NCI-H226 (cell line): Measurements from ENCODE around the gene MAGEH1.
"Not testable (repeated sequence)": the region's sequence is repeated elsewhere in the genome, so short reads cannot be mapped to it uniquely, and the experiment has no call there.

Experiments used
- DNase-seq: peaks from one replicate; pipeline ENCODE4 v3.0.0-alpha.2; 2015

MAGEH1 gene, protein sequence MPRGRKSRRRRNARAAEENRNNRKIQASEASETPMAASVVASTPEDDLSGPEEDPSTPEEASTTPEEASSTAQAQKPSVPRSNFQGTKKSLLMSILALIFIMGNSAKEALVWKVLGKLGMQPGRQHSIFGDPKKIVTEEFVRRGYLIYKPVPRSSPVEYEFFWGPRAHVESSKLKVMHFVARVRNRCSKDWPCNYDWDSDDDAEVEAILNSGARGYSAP

DNA sequence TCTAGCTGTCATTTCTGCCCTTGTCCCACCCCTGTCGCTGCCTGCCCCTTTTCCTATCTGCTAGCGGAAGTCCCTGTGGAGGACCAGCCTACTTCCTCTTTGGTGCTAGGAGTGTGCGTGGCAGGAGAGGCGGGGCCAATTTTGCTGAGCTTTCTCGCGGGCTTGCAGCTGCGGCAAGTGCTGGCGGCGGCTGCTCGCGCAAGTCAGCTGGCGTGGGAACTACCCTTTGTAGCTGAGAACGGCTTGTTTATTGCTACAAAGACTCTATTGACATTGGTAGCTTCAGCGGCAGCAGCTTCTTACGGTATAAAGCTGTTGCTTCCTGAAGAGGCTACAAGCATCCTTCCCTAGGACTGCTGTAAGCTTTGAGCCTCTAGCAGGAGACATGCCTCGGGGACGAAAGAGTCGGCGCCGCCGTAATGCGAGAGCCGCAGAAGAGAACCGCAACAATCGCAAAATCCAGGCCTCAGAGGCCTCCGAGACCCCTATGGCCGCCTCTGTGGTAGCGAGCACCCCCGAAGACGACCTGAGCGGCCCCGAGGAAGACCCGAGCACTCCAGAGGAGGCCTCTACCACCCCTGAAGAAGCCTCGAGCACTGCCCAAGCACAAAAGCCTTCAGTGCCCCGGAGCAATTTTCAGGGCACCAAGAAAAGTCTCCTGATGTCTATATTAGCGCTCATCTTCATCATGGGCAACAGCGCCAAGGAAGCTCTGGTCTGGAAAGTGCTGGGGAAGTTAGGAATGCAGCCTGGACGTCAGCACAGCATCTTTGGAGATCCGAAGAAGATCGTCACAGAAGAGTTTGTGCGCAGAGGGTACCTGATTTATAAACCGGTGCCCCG is at the start of gene MAGEH1:
TSS of gene MAGEH1 (plus strand) at position 138 of the 843 bp plus-strand sequence. CDS start at position 386, 248 bp downstream.
- DNase-seq, result no peak

DNA sequence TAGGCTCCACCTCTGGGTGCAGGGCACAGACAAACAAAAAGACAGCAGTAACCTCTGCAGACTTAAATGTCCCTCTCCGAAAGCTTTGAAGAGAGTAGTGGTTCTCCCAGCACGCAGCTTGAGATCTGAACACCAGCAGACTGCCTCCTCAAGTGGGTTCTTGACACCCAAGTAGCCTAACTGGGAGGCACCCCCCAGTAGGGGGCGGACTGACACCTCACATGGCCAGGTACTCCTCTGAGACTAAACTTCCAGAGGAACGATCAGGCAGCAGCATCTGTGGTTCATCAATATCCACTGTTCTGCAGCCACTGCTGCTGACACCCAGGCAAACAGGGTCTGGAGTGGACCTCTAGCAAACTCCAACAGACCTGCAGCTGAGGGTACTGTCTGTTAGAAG is 24.8 kb upstream of the MAGEH1 start:
- not testable (repeated sequence) for DNase-seq

GRCh38 chrX:55443468-55443867 is 8.5 kb upstream of the MAGEH1 start:
- DNase-seq, result not testable (repeated sequence)

DNA sequence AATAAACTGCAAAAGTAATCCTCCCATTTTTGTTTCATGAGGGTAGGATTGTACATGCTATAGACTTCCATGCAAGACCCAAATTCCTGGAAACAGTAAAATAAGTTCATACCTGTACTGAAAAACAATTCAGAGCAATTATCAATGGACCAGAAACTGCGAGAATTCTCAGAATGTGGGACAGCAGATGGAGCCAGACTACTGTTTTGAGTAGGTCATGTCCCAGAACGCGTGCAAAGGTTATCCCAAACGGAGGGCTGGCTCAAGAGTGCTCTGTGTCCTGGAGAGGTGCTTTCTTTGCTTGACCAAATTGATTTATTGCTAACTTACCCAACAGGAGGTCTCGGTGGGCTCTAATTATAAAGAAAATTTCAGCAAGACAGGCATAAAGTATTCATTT is 1.7 kb upstream of the MAGEH1 start:
- DNase-seq, result no peak

DNA sequence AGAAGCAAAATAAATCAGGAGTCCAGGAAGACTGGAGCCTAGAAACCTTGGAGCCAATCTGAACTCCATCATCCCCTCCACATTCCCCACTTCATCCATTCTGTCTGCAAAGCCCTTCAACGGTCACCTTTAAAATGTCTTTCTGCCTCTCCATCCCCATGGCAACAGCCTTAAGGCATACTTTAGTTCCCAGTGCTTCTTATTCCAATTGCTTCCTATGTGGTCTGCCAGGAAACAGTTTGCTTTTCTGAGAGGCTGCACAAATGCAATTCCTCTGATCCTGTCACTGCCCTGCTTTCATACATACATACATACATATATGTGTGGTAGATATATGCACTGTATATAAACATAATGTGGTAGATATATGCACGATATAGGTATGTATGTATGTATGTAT is 786 bp upstream of the MAGEH1 start:
- no peak for DNase-seq

- DNase-seq, result no peak
Observed at GRCh38 chrX:55451626-55451989, 319 bp upstream of the MAGEH1 start.

DNA sequence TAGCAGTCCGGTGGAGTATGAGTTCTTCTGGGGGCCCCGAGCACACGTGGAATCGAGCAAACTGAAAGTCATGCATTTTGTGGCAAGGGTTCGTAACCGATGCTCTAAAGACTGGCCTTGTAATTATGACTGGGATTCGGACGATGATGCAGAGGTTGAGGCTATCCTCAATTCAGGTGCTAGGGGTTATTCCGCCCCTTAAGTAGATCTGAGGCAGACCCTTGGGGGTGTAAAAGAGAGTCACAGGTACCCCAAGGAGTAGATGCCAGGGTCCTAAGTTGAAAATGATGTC is 852 bp downstream of the MAGEH1 start:
- DNase-seq, result no peak

- not testable (repeated sequence) for DNase-seq
Observed at GRCh38 chrX:55455708-55456107, 3.8 kb downstream of the MAGEH1 start.

DNA sequence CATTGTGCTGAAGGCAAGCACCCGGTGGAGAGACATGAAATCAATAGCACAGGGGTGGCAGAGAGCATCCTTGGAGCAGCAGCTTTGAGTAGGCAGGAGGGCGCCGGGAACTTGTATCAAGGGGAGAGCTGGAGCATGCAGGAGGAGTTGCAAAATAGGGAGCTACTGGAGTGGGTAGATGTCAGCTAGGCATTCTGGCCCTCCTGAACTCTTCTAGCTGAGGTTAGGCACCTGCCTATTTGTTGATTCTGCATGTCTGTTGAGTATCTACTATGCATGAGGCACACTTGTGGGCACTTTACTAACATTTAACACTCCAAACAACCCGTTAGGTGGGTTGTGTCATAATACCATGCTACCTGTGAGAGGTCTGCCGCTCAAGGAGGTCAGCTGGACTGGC is 7.5 kb downstream of the MAGEH1 start:
- DNase-seq, result not testable (repeated sequence)

DNA sequence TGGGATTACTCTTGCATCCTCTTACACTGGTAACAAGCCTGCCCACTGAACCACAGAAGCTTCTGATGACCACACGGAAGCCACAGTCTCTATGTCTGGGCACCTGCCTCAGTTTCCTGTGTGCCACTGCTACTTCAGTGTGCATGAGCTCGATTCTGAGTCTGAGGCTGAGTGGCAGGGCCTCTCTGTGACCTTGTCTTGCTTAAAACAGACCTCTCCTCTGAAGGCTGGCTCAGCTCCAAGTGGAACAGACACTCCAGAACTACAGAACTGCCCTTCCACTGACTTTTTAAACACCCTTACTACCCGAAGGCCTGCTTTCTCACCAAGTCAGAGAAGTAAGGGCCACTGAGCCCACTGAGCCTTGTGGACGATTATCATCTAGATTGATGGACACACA is 8.0 kb downstream of the MAGEH1 start:
- DNase-seq, result not testable (repeated sequence)

GRCh38 chrX:55464050-55464449 is 12.1 kb downstream of the MAGEH1 start:
- DNase-seq, result not testable (repeated sequence)

DNA sequence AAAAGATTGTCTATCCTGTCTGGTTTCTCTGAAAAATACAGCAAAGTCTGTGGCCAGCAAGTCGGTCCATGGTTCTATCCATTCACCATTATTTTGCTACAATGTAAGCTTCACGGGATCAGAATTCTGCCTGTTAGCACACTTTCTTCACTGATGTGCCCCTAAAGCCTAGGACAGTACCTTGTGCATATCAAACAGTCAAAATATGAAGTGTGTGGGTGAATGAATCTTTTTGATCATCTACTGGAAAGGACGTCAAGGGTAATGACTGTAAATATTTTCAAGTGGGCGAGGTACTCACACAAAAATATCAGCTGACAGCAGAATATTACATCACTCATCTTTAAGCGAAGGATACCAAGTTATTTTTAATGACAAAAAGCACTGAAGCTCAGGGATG is 13.2 kb downstream of the MAGEH1 start:
- not testable (repeated sequence) for DNase-seq

- DNase-seq, result not testable (repeated sequence)
Observed at GRCh38 chrX:55465791-55466190, 13.9 kb downstream of the MAGEH1 start.

- not testable (repeated sequence) for DNase-seq
Observed at GRCh38 chrX:55479956-55480355, 28.0 kb downstream of the MAGEH1 start.

DNA sequence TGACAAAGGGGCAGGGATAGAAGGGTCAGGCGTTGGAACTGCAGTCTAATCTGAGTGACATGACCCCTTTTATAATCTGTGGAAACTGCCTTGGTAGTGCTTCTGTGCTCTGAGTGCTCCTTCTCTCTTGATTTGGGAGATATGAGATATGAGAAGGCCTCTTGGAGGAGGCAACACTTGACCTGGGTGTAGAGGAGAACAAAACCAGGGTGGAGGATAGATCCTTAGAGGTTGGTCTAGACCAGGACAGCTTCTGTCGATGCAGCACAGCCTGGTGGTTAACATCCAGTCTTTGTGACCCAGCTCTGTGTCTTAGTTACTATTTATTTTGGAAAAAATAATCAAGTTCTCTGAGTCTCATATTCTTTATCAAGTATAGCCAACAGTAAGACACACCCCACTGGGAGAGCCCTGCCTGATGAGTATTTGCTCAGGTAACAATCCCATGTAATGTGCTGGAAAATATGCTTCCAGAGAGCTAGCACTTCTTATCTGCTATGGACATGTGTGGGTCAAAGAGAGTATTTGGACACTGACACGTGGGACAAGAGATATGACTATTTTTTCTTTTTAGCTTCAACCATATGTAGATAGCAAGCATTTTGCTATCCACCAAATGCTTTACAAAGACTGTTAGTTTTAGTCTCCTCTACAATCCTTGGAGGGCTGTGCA is 28.6 kb downstream of the MAGEH1 start:
- no peak for DNase-seq

GRCh38 chrX:55484948-55485347 is 33.0 kb downstream of the MAGEH1 start:
- no peak for DNase-seq

DNA sequence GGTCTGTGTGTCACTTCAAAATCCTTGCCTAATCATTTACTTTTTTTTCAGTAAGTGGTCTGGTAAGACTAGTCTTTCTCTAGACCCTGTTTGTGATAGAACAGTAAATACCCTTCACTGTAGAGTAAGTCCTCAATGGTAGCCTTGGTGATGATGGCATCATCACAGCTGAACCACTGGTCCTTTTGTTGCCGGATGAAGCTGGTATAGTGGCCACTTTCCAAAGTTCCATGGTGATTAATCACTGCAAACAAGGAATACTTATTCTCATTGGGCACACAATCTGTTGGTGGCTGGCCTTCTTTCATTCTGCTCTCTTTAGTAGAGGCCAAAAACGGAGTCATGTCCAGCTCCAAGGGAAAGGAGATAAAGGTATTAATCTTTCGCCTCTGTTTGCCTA is 34.8 kb downstream of the MAGEH1 start:
- no peak for DNase-seq

DNA sequence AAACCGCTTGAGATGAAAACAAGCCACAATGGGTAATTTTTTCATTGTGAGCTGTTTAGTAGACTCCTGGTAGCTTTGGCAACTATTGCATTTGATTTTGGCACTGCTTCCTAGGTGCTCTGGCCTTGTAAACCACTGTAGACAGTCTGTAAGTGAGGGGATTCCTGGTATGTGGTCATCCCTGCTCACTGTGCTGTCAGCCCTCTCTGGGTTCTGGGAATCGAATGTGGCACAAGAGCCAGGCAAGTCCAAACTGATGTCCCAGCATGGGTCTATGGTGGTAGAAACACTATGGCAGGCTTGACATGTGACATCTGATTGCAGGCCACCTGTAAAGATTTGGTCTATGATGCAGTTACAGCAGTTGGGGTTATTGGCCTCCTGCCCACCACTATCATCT is 35.2 kb downstream of the MAGEH1 start:
- no peak for DNase-seq

DNA sequence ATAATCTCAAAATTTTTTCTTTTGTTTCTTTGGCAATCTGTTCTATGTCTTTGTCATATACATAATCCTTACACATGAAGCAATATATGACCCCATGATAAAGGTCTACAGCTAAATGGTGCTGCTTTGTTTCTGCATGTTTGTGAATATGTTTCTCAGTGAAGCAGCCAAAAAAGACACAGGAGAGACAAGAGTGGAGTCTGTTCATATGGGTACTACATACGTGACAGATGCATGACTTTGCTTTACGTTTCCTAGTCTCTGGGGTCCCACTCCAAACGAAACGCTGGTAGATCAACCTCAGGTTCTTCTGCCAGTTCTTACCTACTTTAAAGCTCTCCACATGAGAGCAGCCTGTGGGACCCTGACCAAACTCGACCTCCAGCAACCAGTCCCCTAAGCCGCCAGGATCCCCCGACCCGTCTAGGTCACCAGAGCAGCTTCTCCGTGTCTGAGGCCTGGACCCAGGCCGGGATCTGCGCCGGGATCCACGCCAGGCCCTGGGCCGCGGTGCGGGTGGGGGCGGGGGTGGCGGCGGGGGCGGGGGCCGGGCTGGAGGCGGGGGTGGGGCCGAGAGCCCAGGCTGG is 36.2 kb downstream of the MAGEH1 start:
- no peak for DNase-seq

GRCh38 chrX:55488593-55489313 is 36.8 kb downstream of the MAGEH1 start:
- DNase-seq, result peak; percentile 1

DNA sequence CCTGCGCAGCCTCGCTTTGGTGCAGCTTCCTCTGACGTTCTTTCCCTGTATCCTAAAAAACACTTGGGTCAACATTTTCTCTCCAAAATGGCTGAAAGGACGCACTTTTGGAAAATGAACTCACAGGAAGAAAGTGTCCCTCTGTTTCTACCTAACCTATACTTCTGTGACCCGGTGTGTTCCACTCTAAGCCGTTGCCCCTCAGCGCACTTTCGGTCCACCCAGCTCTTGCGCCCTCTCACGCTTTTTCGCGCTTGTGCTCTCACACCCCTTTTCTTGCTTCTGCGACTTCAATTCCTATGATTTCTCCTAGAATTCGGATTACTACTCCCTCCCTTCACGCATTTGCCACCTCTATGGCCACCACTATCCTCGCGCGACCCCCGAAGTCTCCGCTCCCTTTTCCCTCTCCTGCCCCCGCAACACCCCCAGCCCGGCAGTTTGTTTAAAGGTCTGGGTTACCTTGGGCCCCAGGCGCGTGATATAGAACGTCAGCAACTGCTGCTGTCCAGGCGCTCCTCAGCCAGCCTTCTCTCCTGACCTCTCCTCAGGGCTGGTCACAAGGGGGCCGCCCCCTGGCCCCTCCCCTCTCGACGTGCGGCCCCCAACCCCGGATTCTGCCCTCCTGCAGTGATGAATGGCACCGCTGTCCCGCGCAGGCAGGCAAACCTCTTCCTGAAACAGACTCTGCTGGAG is 37.5 kb downstream of the MAGEH1 start, which contains the start of gene USP51:
TSS of gene USP51 (minus strand) at position 535 of the 696 bp plus-strand sequence. CDS start 909 bp downstream, outside the sequence.
- no peak for DNase-seq

GRCh38 chrX:55490121-55490520 is 38.2 kb downstream of the MAGEH1 start:
- no peak for DNase-seq
